A549 (cell line): ENCODE results near the gene EXOC4.

ENCODE experiments used
- CHD2 ChIP-seq: fragments of 150-350 bp; IDR thresholded peaks from 2 replicates; pipeline ENCODE4 v1.6.1; 2014; ENCODE audit warnings: low read length; ENCODE audit not compliant: partially characterized antibody
- CTCF ChIP-seq: fragments of >200 bp; sonication (Bioruptor Twin); formaldehyde crosslinking; IDR thresholded peaks from 3 replicates; pipeline ENCODE4 v1.5.1; 2016
- EP300 ChIP-seq, 2 experiments: fragments of >200 bp; sonication (Bioruptor Twin); formaldehyde crosslinking; IDR thresholded peaks; 2 replicates in 1 of 2; 3 replicates in 1 of 2; pipeline ENCODE4 v1.6.1; 2016 to 2017
- HMGXB4 ChIP-seq: fragments of 250-450 bp; sonication (Bioruptor Pico); IDR thresholded peaks from 2 replicates; pipeline ENCODE4 v1.5.0; 2021; ENCODE audit warnings: mild to moderate bottlenecking, moderate library complexity, borderline replicate concordance
- JUNB ChIP-seq: fragments of >200 bp; sonication (Bioruptor Twin); formaldehyde crosslinking; IDR thresholded peaks from 2 replicates; pipeline ENCODE4 v1.6.1; 2016
- MAX ChIP-seq: IDR thresholded peaks from 2 replicates; pipeline ENCODE4 v1.6.1; 2012
- POLR2A ChIP-seq: IDR thresholded peaks from 2 replicates; pipeline ENCODE4 v1.6.1; 2012; ENCODE audit warnings: mild to moderate bottlenecking, low read length
- RAD21 ChIP-seq, 2 experiments: fragments of >200 bp in 1 of 2; sonication (Bioruptor Twin) in 1 of 2; formaldehyde crosslinking in 1 of 2; IDR thresholded peaks in 1 of 2; conservative IDR thresholded peaks in 1 of 2; 2 replicates in 1 of 2; 3 replicates in 1 of 2; pipeline ENCODE4 v1.6.1; 2012 to 2018; ENCODE audit warnings: inconsistent platforms in 1 of 2
- RARB ChIP-seq: fragments of 250-450 bp; sonication (Bioruptor Pico); IDR thresholded peaks from 2 replicates; pipeline ENCODE4 v1.8.0; 2021; ENCODE audit warnings: mild to moderate bottlenecking, moderate library complexity
- REST ChIP-seq: fragments of 200-600 bp; sonication (generic); IDR thresholded peaks from 2 replicates; pipeline ENCODE4 v1.6.1; 2016; ENCODE audit warnings: antibody characterized with exemption, mild to moderate bottlenecking, moderate library complexity
- RFX5 ChIP-seq: fragments of 450-650 bp; IDR thresholded peaks from 2 replicates; pipeline ENCODE4 v1.7.1; 2014; ENCODE audit warnings: antibody characterized with exemption, mild to moderate bottlenecking, moderate library complexity
- SMC3 ChIP-seq: fragments of >200 bp; sonication (Bioruptor Twin); formaldehyde crosslinking; IDR thresholded peaks from 3 replicates; pipeline ENCODE4 v1.6.1; 2018; ENCODE audit warnings: inconsistent platforms
- TP53 ChIP-seq: fragments of 250-450 bp; sonication (Bioruptor Pico); IDR thresholded peaks from 2 replicates; pipeline ENCODE4 v1.5.0; 2021; ENCODE audit warnings: mild to moderate bottlenecking, moderate library complexity

- no peak for TF ChIP-seq POLR2A
- TF ChIP-seq CTCF = no peak
- TF ChIP-seq SMC3 = no peak
- no peak for TF ChIP-seq EP300 (IDR thresholded peaks at IDR 0.05)
- TF ChIP-seq MAX = no peak
- TF ChIP-seq REST = no peak
- TF ChIP-seq HMGXB4 = no peak
- no peak for TF ChIP-seq TP53
- TF ChIP-seq RFX5 = no peak
- no peak for TF ChIP-seq RARB (CRISPR knock-in tag)
- no peak for TF ChIP-seq JUNB
- no peak for TF ChIP-seq RAD21 (conservative IDR thresholded peaks at IDR 0.05 in 1 of 2, IDR thresholded peaks at IDR 0.05 in 1 of 2)
- no peak for TF ChIP-seq CHD2
These were observed 6.3 kb upstream of the EXOC4 start for GRCh38 chr7:133246558-133246957.
